GM12873 (cell line): ENCODE results near the gene RCAN3.

Experiments
- TF ChIP-seq, protein P1 (sequence below): IDR thresholded peaks from 2 replicates; pipeline ENCODE4 v1.5.1; 2012; ENCODE audit warnings: low read depth, mild to moderate bottlenecking, moderate library complexity, low read length, control low read depth; ENCODE audit not compliant: insufficient read depth; ENCODE audit errors: missing control alignments

Gene RCAN3

DNA sequence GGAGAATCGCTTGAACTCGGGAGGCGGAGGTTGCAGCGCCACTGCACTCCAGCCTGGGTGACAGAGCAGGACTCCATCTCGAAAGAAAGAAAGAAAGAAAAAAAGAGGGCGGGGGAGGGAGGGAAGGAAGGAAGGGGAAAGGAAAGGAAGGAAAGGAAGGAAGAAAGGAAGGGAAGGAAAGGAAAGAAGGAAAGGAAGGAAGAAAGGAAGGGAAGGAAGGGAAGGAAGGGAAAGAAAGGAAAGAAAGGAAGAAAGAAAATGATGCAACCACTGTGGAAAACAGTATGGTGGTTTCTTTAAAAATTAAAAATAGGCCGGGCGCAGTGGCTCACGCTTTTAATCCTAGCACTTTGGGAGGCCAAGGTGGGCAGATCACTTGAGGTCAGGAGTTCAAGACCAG is 15.2 kb upstream of the RCAN3 start:
- TF ChIP-seq, protein P1, sequence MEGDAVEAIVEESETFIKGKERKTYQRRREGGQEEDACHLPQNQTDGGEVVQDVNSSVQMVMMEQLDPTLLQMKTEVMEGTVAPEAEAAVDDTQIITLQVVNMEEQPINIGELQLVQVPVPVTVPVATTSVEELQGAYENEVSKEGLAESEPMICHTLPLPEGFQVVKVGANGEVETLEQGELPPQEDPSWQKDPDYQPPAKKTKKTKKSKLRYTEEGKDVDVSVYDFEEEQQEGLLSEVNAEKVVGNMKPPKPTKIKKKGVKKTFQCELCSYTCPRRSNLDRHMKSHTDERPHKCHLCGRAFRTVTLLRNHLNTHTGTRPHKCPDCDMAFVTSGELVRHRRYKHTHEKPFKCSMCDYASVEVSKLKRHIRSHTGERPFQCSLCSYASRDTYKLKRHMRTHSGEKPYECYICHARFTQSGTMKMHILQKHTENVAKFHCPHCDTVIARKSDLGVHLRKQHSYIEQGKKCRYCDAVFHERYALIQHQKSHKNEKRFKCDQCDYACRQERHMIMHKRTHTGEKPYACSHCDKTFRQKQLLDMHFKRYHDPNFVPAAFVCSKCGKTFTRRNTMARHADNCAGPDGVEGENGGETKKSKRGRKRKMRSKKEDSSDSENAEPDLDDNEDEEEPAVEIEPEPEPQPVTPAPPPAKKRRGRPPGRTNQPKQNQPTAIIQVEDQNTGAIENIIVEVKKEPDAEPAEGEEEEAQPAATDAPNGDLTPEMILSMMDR: no peak

DNA sequence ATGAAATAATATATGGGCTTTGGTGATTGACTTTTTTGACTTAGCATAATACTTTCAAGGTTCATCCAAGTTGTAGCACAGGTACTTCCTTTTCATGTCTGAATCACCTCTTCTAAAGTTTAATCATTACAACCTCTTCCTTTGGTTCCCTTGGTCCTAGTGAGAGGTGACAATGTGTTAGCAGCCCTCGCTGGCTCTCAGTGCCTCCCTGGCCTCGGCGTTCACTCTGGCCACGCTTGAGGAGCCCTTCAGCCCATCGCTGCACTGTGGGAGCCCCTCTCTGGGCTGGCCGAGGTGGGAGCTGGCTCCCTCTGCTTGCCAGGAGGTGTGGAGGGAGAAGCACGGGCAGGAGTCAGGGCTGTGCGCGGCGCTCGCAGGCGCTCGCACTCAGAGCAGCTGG is 13.0 kb upstream of the RCAN3 start:
- TF ChIP-seq, protein P1: no peak

DNA sequence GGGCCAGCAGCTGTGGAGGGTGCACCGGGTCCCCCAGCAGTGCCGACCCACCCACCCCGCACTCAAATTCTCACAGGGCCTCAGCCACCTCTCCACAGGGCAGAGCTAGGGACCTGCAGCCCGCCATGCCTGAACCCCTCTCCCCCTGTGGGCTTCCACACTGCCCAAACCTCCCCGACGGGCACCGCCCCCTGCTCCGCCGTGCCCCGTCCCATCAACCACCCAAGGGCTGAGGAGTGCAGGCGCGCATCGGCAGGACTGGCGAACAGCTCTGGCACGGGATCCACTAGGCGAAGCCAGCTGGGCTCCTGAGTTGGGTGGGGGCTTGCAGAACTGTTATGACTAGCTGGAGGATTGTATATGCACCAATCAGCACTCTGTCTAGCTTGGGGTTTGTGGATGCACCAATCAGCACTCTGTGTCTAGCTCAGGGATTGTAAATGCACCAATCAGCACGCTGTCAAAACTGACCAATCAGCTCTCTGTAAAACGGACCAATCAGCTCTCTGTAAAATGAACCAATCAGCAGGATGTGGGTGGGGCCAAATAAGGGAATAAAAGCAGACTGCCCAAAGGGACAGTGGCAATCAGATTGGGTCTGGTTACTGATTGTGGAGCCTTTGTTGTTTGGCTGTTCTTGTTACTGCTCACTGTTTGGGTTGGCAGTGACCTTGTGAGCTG is 12.4 kb upstream of the RCAN3 start:
- TF ChIP-seq, protein P1: no peak

- TF ChIP-seq, protein P1: no peak
These were observed 10.9 kb upstream of the RCAN3 start for GRCh38 chr1:24491577-24492360.

- TF ChIP-seq, protein P1: no peak
These were observed 8.9 kb upstream of the RCAN3 start for GRCh38 chr1:24493785-24494184.

DNA sequence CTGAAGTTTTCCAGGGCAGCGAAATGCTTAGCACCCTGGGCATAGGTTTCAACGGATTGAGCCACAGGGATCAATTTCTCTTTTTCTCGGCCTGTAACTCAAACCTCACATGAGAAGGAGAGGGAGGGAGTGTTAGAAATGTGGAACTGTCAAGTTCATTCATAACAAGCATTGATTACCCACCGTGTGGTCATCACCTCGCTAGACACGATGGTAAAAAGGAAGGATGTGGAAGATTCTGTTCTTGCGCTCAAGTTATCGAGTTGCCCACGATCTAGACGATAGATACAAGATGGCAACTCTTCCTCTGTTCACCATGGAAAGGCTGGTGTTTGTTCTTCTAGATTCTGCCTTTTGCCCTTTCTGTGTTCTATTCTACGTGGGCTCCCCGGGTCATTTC is 4.0 kb upstream of the RCAN3 start:
- TF ChIP-seq, protein P1: no peak

GRCh38 chr1:24500448-24501048 is 2.1 kb upstream of the RCAN3 start:
- TF ChIP-seq, protein P1: no peak
